Measurements from ENCODE around the gene NHERF2.

NHERF2 gene

DNA sequence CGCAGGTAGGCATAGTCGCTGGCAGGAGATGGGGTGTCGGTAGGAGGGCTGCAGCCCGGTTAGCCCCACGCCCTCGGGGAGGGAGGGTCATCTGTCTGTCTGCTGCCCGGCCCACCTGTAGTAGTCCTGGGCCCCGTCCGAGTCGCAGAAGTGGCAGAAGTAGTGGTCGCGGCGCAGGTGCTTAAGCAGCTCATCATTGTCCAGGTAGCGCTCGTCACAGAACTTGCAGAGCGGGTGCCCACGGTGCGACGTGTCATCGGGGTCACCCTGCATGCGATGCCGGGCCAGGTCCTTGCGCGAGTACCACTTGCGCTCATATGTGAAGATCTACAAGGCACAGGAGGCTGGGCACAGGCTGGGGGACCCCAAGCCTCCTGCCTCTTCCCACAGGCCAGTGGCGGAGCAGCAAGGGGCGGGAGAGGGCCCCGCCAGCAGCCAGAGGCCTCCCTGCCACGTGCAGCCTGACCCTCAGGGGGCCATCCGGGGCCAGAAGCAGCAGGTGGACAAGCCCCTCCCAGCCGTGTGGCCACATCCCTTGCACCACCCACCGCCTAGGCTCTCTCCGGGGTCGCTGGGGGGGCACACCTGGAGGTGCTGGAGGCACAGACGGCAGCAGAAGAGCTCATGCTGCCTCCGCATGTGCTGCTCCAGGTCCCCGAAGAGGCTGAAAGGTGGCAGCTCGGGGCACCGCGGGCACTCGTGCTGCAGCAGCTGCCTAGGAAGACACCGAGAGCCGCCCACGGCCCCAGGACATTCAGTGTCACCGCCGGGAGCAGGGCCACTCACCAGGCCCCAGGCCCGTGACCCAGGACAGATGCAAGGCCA lies 24.1 kb upstream of the NHERF2 start:
- Histone ChIP-seq H2BK120ac (ENCODE audit: low read depth, low read length) (no peak overlapping the region), H3K4me2 (ENCODE audit: low read length, poor library complexity, severe bottlenecking) (no peak overlapping the region), H3K4me1 (ENCODE audit: control insufficient read depth, insufficient read depth, low read depth, low read length) (peaks cover 41% of the 10 kb centered on the region), H3K79me1 (replicated peaks; ENCODE audit: low read length, poor library complexity, severe bottlenecking) (peaks cover 33% of the 10 kb centered on the region), H4K91ac (ENCODE audit: low read length) (no peak overlapping the region), H3K9ac (ENCODE audit: low read length) (no peak overlapping the region), H2AK5ac (ENCODE audit: low read length, severe bottlenecking) (no peak overlapping the region), H2BK5ac (ENCODE audit: low read depth, low read length, poor library complexity, severe bottlenecking) (no peak overlapping the region), H3K14ac (ENCODE audit: low read length in 2 of 2) (no peak overlapping the region), H3K9me3 (ENCODE audit: control insufficient read depth, low read length) (no peaks in the 10 kb centered on the region), H3K27ac (ENCODE audit: low read length, poor library complexity, severe bottlenecking) (no peak overlapping the region), H3K4me3 (ENCODE audit: insufficient read depth in 1 of 2, low read depth in 1 of 2, low read length in 2 of 2) (no peak overlapping the region), H3K4ac (ENCODE audit: low read depth in 1 of 2, low read length in 2 of 2) (no peak overlapping the region), H2BK12ac (ENCODE audit: low read length in 2 of 2) (no peak overlapping the region), H3K18ac (ENCODE audit: low read depth in 1 of 2, low read length in 2 of 2) (no peak overlapping the region), H2AFZ (ENCODE audit: low read depth, low read length) (no peak overlapping the region), H3K27me3 (ENCODE audit: control insufficient read depth in 1 of 2, insufficient read depth in 1 of 2, low read length in 2 of 2) (no peaks in the 10 kb centered on the region), H2BK15ac (ENCODE audit: low read depth, poor library complexity, severe bottlenecking) (no peak overlapping the region), H3K36me3 (ENCODE audit: control insufficient read depth in 1 of 2, insufficient read depth in 2 of 2, low read depth in 1 of 2, low read length in 2 of 2) (peaks cover 51 to 95% of the 10 kb centered on the region in 2 experiments), H4K8ac (ENCODE audit: low read length) (no peak overlapping the region), H3K23ac (ENCODE audit: low read length in 2 of 2) (no peak overlapping the region)
- 96% methylated on average over 47 of the region's 47 CpGs for WGBS
- no peak for DNase-seq

DNA sequence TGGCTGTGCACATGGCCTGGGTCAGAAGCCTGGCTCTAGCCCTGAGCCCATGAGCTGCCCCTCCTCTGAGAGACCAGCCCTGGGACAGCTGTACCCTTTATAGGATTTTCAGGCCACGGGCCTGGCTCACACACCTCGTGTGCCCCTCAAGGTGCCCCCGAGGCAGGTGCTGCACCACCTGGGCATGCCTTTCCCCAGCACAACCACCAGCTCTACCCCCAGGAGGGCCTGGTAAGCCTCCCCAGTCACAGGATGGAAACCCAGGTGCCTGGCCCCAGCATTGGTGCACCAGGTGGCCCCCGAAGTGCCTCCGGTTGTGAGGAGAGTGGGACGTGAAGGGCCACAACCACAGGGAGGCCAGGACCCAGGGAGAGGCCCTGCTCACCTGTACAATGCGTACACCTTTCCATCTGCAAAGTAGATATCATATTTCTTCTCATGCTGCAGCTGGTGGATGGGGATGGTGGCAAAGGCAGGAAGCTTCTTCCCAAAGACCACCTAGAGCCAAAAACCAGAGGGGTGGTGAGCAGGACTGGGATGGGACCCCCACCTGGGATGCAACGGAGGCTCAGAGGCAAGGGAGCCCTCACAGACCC lies 23.4 kb upstream of the NHERF2 start:
- WGBS: 82% methylated on average over 8 of the region's 8 CpGs
- Histone ChIP-seq H3K79me1 (replicated peaks; ENCODE audit: low read length, poor library complexity, severe bottlenecking) (peaks cover 33% of the 10 kb centered on the region), H3K4ac (ENCODE audit: low read depth in 1 of 2, low read length in 2 of 2) (no peak overlapping the region), H3K27me3 (ENCODE audit: control insufficient read depth in 1 of 2, insufficient read depth in 1 of 2, low read length in 2 of 2) (no peaks in the 10 kb centered on the region), H2AK5ac (ENCODE audit: low read length, severe bottlenecking) (no peak overlapping the region), H2BK12ac (ENCODE audit: low read length in 2 of 2) (peak overlapping the region in 1 of 2 experiments; percentile 21), H3K4me3 (ENCODE audit: insufficient read depth in 1 of 2, low read depth in 1 of 2, low read length in 2 of 2) (peak overlapping the region in 1 of 2 experiments; percentile 37), H2BK15ac (ENCODE audit: low read depth, poor library complexity, severe bottlenecking) (no peak overlapping the region), H3K18ac (ENCODE audit: low read depth in 1 of 2, low read length in 2 of 2) (no peak overlapping the region), H4K8ac (ENCODE audit: low read length) (no peak overlapping the region), H3K14ac (ENCODE audit: low read length in 2 of 2) (no peak overlapping the region), H3K9ac (ENCODE audit: low read length) (peak overlapping the region; percentile 59), H3K9me3 (ENCODE audit: control insufficient read depth, low read length) (no peaks in the 10 kb centered on the region), H3K36me3 (ENCODE audit: control insufficient read depth in 1 of 2, insufficient read depth in 2 of 2, low read depth in 1 of 2, low read length in 2 of 2) (peaks cover 44 to 90% of the 10 kb centered on the region in 2 experiments), H2BK5ac (ENCODE audit: low read depth, low read length, poor library complexity, severe bottlenecking) (no peak overlapping the region), H3K4me1 (ENCODE audit: control insufficient read depth, insufficient read depth, low read depth, low read length) (peaks cover 48% of the 10 kb centered on the region), H2AFZ (ENCODE audit: low read depth, low read length) (no peak overlapping the region), H3K4me2 (ENCODE audit: low read length, poor library complexity, severe bottlenecking) (no peak overlapping the region), H2BK120ac (ENCODE audit: low read depth, low read length) (no peak overlapping the region), H4K91ac (ENCODE audit: low read length) (peak overlapping the region; percentile 8), H3K27ac (ENCODE audit: low read length, poor library complexity, severe bottlenecking) (no peak overlapping the region), H3K23ac (ENCODE audit: low read length in 2 of 2) (no peak overlapping the region)
- no peak for DNase-seq

DNA sequence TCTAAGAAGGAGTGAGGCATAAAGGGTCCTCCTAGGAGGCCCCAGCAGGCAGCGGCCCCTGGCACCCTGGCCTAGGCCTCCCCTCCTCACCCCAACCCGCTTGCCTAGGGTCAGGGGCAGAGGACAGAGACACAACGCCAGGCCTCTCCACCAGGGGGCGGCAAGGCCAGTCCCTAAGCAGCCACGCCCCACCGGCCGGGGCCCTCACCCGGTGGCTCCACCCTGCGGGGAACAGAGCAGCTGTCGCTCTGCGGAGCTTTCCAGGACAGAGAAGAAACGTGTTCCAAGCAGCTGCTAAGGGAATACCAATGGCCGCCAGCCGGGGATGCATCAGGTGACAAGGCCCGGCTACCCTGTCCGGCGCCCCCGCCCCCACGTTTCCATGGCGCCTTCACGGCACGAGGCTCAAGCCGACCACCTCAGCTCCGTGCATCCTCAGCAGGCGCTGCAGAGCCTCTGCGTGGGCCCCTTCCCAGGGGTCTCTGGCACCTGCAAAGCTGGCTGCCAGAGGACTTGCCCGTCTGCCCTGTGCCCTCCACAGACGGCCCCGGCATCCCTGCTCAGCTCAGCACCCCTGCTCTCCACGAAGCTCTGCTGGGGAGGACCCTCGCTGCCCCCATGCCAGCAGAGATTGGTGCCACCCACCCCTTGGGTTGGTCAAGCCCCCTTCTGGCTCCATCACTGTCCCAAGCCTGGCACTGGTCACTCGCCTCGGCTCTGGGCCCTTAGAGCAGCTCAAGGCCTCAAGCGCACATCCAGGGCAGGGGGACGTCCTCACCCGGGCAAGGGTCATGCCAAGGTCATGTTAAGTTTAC lies 22.7 kb upstream of the NHERF2 start:
- Histone ChIP-seq H3K79me1 (replicated peaks; ENCODE audit: low read length, poor library complexity, severe bottlenecking) (peaks cover 32% of the 10 kb centered on the region), H2AK5ac (ENCODE audit: low read length, severe bottlenecking) (peak overlapping the region; percentile 72), H4K8ac (ENCODE audit: low read length) (peak overlapping the region; percentile 33), H2BK12ac (ENCODE audit: low read length in 2 of 2) (peak overlapping the region in 1 of 2 experiments; percentile 52), H2BK5ac (ENCODE audit: low read depth, low read length, poor library complexity, severe bottlenecking) (no peak overlapping the region), H2BK15ac (ENCODE audit: low read depth, poor library complexity, severe bottlenecking) (no peak overlapping the region), H2BK120ac (ENCODE audit: low read depth, low read length) (peak overlapping the region; percentile 37), H3K9ac (ENCODE audit: low read length) (peak overlapping the region; percentile 59), H3K36me3 (ENCODE audit: control insufficient read depth in 1 of 2, insufficient read depth in 2 of 2, low read depth in 1 of 2, low read length in 2 of 2) (peaks cover 43 to 83% of the 10 kb centered on the region in 2 experiments), H3K18ac (ENCODE audit: low read depth in 1 of 2, low read length in 2 of 2) (peak overlapping the region in 1 of 2 experiments; percentile 67), H3K4me1 (ENCODE audit: control insufficient read depth, insufficient read depth, low read depth, low read length) (peaks cover 51% of the 10 kb centered on the region), H3K4me3 (ENCODE audit: insufficient read depth in 1 of 2, low read depth in 1 of 2, low read length in 2 of 2) (peak overlapping the region in 1 of 2 experiments; percentile 44), H3K27me3 (ENCODE audit: control insufficient read depth in 1 of 2, insufficient read depth in 1 of 2, low read length in 2 of 2) (no peaks in the 10 kb centered on the region), H3K14ac (ENCODE audit: low read length in 2 of 2) (peak overlapping the region in 1 of 2 experiments; percentile 23), H3K4ac (ENCODE audit: low read depth in 1 of 2, low read length in 2 of 2) (peak overlapping the region; percentile 35 to 59), H4K91ac (ENCODE audit: low read length) (peak overlapping the region; percentile 43), H3K9me3 (ENCODE audit: control insufficient read depth, low read length) (no peaks in the 10 kb centered on the region), H2AFZ (ENCODE audit: low read depth, low read length) (no peak overlapping the region), H3K4me2 (ENCODE audit: low read length, poor library complexity, severe bottlenecking) (peak overlapping the region; percentile 30), H3K27ac (ENCODE audit: low read length, poor library complexity, severe bottlenecking) (no peak overlapping the region), H3K23ac (ENCODE audit: low read length in 2 of 2) (no peak overlapping the region)
- WGBS: 34% methylated on average over 36 of the region's 36 CpGs
- peak; percentile 92 for DNase-seq
